H1 (cell line): ENCODE measurements around the gene GPR85. TPM values are rescaled to one million over a fixed set of nuclear protein-coding genes. Genes with fewer than 3 reads are reported as not detected.

ENCODE experiments used
- ATF2 ChIP-seq: IDR thresholded peaks from 2 replicates; pipeline ENCODE4 v1.6.1; 2012; ENCODE audit warnings: low read length, inconsistent platforms
- CHD1 ChIP-seq: IDR thresholded peaks from 2 replicates; pipeline ENCODE4 v1.6.1; 2012; ENCODE audit warnings: low read depth, low read length, improper control_type of control experiment
- E2F6 ChIP-seq: IDR thresholded peaks from 2 replicates; pipeline ENCODE4 v1.6.1; 2012; ENCODE audit warnings: inconsistent platforms
- GABPA ChIP-seq: IDR thresholded peaks from 2 replicates; pipeline ENCODE4 v1.6.1; 2011; ENCODE audit warnings: mild to moderate bottlenecking, low read length, moderate library complexity, borderline replicate concordance; ENCODE audit not compliant: insufficient read depth
- JUN ChIP-seq: IDR thresholded peaks from 2 replicates; pipeline ENCODE4 v1.6.1; 2011; ENCODE audit warnings: low read depth, mild to moderate bottlenecking, improper control_type of control experiment, low read length
- POU5F1 ChIP-seq: IDR thresholded peaks from 2 replicates; pipeline ENCODE4 v1.6.1; 2011; ENCODE audit warnings: low read depth, mild to moderate bottlenecking, low read length, moderate library complexity
- SP1 ChIP-seq: IDR thresholded peaks from 2 replicates; pipeline ENCODE4 v1.6.1; 2011; ENCODE audit warnings: low read depth, low read length
- SP4 ChIP-seq: IDR thresholded peaks from 2 replicates; pipeline ENCODE4 v1.6.1; 2012; ENCODE audit warnings: low read length, inconsistent platforms
- TEAD4 ChIP-seq: IDR thresholded peaks from 2 replicates; pipeline ENCODE4 v1.6.1; 2012; ENCODE audit warnings: low read depth, low read length, inconsistent platforms, mixed read lengths
- polyA plus RNA-seq, 7 experiments: library from polyadenylated mRNA; depleted of rRNA in 3 of 7; stranded (reverse) in 5 of 7; unstranded in 2 of 7; fragments of >200 nt in 5 of 7; fragments of 200-250 nt in 2 of 7; gene quantifications; 1 replicate in 5 of 7; 2 replicates in 1 of 7; 4 replicates in 1 of 7; pipeline versions ENCODE4 v1.2.1 to v1.2.3, GENCODE V29; 2011 to 2013; ENCODE audit warnings: missing spikeins in 2 of 7, mixed read lengths in 2 of 7
- total RNA-seq: library from RNA; stranded (reverse); fragmentation: NEBNext Ultra II Directional; extraction: Animal tissue kit (Norgen Biotek cat#: 25700); gene quantifications from 2 replicates; pipeline ENCODE4 v1.2.1, GENCODE V29; 2021

GPR85 gene
- total and polyA plus RNA-seq, 2 of the 8 experiments (the other 6 are each of a cell fraction or from before 2014, with no cell fraction given), result 0.11 to 0.20 TPM

GRCh38 chr7:113071465-113071864, 15.2 kb downstream of the GPR85 start (continued):
- no peak for TF ChIP-seq ATF2
- no peak for TF ChIP-seq JUN
- no peak for TF ChIP-seq SP4
- no peak for TF ChIP-seq GABPA
- TF ChIP-seq TEAD4, result no peak
- TF ChIP-seq POU5F1, result no peak
- TF ChIP-seq CHD1, result no peak
- no peak for TF ChIP-seq E2F6
- no peak for TF ChIP-seq SP1
